Measurements from ENCODE around the gene UQCR11.
A peak's percentile ranks its signal among the peaks of the same experiment; 100 is the strongest.

Gene UQCR11

GRCh38 chr19:1590641-1591397 lies 14.4 kb downstream of the UQCR11 start:
- DNase-seq (ENCODE audit: low spot score): no peak

DNA sequence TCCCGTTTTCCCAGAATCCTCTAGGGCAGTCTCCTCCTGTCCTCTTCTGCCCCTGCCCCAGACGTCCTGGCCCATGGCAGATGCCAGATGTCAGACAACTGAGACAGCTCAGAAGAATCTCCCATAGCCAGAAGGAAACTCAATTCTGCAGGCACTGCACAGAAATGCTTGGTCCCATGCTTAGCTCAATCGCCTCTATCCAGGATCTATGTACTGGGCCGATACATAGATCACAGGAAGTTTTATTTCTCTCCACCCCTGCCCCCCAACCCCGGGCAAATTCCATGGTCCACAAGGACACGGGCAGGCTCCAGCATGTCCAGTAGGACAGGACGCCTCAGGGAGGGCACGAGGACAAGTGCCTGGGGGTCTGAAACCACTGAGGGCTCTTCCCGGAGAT lies 17.4 kb downstream of the UQCR11 start:
- no peak for DNase-seq (ENCODE audit: low spot score)

DNA sequence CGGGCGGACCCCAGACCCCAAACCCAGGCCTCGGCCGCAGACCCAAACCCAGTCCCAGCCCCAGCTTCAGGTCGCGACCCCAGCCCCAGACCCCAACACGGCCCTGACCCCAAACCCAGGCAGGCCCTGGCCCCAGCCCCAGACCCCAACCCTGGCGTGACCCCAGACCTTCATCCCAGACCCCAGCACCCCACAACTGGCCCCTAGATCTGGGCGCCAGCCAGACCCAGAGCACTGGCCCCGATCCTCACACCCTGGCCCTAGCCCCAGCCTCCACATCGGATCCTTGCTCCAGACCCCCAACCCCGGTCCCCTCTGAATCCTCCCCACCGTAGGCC lies 20.1 kb downstream of the UQCR11 start:
- no peak for DNase-seq (ENCODE audit: low spot score)

- no peak for DNase-seq (ENCODE audit: low spot score)
Observed at GRCh38 chr19:1584500-1585242, 20.6 kb downstream of the UQCR11 start.

- no peak for DNase-seq (ENCODE audit: low spot score)
Observed at GRCh38 chr19:1582201-1582600, 23.1 kb downstream of the UQCR11 start.

DNA sequence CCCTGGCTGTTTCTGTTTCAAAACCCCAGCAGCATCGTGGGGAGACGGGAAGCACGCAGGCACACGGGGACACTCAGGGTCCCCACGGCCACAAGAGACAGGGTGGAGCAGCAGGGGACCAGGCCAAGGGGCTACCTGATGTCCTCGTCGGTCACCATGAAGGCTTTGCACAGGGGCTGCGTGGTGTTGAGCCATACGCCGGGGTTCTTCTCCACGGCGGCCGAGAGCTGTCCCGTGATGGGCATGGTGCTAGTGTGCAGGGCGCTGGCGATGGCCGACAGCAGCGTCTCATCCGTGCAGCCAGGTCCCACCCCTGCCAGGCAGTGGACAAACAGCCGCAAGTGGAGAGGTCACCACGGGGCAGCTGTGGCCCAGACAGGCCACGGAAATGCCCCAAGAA lies 24.3 kb downstream of the UQCR11 start:
- DNase-seq (ENCODE audit: low spot score): no peak

DNA sequence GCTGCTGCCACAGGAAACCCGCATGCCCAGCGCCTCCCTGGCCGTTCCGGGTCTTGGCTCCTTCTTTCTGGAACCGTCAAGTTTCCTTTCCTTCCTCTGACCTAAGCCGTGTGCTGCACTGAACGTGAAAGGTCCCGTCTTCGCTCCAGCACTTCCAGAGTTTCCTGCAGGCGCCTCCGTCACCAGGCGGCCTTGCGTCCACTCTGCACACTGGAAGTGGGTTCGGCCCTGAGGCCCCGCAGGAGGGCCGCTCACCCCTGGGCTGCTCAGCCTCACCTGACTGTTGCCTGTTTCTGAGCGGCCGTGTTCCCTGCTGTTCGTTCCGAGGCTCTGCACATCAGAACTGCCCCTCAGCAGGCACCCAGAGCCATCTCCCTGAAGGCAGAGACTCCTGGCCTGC lies 24.9 kb downstream of the UQCR11 start:
- no peak for DNase-seq (ENCODE audit: low spot score)

DNA sequence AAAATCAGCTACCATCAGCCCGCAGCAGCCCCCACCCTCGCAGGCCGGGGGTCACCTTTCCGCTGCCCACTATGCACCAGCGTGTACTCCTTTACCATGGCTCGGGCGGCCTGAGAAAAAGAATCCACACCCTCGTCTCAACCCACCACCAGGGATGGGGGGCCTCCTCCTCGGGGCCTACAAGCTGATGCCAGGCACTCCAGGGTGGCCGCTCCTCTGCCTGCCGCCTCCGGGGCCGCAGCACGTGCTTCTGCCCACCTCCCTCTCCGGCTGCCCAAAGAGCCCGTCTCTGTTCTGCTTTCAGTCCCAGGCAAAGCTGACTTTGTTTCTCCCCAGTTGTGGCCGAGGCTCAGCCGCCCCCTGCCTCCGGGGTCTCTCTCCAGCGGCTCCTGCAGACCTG lies 26.0 kb downstream of the UQCR11 start:
- no peak for DNase-seq (ENCODE audit: low spot score)

DNA sequence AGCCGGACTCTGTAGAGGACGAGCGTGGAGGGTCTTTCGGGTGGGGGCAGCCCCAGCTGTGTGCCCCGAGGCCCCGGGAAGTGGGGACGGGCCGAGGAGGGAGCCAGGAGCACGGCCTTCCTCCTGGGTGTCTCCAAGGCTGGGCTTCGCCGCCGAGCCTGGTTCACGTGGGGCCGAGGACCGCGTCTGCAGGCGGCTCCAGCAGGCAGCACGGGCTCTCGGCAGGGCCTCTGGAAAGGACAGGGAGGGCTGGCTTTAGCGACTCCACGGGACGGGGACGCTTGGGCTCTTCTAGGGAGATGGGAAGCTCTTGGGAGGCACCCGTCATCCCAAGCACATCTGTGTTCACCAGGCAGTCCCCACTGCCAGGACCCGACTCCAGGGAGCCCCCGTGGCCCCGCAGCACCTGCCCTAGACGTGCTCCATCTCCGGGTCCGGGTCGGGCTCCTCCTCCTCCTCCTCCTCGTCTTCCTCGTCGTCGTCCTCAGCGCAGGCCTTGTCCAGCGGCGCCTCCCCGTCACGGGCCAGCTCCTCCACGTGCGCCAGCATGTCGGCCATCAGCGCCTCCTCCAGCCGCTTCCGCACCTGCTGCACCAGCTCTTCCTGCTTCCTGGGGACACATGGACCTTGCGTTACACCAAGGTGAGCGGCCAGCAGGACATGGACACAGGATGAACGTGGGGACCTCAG lies 27.2 kb downstream of the UQCR11 start:
- DNase-seq (ENCODE audit: low spot score): no peak

DNA sequence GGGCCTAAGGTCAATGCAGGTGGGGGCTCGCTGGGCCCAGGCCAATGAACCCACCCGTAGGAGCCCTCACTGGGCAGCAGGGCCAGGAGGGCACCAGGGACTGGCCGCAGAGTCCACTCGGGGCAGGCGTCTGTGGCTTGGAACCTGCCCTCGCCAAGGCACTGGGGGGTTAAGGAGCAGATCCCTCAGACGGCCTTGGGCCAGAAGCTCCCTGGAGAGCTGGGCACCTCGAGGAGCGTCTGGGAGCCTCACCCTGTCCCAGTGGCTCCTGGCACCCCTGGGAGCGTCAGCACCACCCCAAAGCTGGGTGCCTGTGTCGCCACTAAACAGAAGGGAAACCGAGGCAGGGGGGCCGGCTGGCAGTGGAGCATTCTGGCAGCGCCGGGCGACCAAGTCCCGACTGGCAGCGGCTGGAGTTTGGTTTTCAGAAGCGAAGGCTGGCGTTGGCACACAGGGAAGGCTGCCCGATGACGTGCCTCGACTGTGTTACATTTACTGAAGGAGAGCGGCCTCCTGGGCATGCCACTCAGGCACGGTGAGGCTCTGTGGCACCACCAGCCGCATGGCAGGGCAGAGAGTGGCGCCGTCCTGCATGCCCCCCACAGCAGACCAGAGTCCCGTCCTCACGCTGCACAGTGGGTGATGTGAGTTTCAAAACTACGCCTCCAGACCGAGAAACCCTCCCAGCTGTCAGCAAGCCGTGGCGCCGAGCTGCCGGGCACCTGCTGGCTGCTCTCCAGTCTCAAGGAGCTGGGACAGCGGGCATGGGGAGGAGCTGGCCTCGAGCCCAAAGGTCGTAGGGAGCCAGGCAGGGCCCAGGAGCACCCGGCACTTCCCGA lies 28.0 kb downstream of the UQCR11 start:
- no peak for DNase-seq (ENCODE audit: low spot score)

DNA sequence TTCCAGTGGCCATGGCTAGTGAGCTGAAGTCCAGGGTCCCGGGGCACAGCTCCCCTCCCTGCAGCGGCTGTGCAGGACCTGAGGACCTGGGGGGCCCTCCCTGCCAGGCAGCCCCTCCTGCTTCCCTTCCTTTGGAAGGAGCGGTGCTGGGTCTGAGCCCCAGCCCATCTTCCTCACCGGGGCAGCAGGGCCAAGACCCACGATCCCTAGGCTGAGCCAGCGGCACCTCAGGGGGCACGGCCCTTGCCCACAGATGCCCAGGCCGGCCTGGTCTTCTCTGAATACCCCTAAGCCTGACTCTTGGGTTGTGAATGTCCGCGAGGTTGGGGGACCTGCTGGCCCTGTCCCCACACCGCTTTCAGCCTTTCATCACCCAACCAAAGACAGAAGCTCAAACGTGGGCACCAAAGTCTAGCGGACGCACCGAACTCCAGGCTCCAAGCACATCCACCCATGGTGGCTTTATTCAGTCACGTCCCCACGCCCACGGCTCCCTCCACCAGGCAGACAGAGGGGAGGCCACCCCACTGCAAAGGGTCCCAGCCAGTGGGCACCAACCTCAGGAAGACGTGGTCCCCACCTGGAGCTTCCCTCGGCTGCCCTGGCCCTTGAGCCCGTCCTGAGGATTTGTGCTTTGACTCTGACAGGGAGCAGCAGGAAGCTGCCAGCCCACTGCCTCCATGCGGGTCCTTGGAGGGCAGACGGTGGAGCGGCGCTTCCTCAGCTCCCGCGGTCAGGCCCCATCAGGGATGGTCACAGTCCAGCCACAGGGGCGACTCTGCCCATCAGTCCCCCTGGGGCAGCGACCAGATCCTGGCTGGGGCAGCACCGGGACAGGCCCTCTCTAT lies 28.8 kb downstream of the UQCR11 start:
- no peak for DNase-seq (ENCODE audit: low spot score)

DNA sequence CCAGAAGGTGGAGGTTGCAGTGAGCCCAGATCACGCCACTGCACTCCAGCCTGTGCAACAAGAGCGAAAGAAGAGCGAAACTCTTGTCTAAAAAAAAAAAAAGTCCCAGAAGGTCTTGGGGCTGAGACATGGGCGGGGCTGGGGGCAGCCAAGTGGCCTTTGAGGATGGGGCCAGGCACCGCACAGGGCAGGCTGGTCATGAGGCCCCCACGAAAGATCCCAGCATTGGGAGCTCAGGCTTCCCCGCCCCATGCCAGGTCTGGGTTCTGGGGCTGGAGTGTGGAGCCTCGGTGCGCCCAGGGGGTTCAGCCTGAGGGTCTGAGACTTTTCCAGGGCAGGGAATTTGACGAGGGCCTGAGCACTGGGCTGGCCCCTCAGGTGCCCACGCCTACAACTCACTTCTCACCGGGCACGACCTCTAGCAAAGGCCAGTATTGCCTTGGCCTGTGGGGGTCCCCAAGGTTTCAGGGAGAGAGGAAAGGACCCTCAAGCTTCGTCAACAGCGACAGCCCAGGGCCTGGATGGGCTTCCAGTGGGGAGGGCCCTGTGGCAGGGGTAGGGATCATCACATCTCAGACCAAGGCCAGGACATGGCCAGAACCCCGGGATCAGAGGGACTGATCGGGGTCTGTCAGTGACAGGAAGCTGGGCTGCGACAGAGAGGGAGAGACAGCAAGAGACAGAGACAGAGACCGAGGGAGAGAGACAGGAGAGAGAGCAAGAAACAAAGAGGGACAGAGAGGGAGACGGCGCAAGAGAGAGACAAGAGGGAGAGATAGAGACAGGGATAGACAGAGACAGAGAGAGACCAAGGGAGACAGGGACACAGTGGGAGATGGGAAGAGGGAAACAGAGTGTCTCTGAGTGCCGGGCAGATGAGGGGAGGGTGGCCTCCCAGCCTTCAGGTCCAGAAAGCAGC lies 29.7 kb downstream of the UQCR11 start:
- no peak for DNase-seq (ENCODE audit: low spot score)

- DNase-seq (ENCODE audit: low spot score): no peak
Observed at GRCh38 chr19:1574354-1575136, 30.7 kb downstream of the UQCR11 start.

DNA sequence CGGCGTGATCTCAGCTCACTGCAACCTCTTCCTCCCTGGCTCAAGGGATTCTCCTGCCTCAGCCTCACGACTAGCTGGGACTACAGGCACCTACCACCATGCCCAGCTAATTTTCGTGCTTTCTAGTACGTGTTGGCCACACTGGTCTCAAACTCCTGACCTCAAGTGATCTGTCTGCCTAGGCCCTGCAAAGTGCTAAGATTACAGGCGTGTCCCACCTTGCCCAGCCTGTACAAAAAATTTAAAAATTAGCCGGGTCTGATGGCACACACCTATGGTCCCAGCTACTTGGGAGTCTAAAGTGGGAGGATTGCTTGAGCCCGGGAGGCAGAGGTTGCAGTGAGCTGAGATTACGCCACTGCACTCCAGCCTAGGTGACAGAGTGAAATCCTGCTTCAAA lies 32.5 kb downstream of the UQCR11 start:
- no peak for DNase-seq (ENCODE audit: low spot score)

DNA sequence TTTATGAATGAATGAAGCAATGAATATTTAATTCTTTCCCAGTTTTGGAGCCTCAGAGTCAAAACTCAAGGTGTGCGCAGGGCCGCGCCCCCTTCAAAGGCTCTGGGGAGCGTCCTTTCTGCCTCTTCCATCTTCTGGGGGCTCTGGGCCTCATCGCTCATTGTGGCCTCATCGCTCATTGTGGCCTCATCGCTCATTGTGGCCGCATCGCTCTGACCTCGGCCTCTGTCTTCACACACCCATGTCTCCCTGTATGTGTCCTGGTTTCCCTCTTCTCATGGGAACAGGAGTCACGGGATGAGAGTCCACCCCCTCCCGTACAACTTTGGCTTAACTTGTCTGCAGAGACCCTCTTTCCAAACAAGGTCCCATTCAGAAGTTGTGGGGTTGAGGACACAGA lies 33.9 kb downstream of the UQCR11 start:
- DNase-seq (ENCODE audit: low spot score): no peak

- no peak for DNase-seq (ENCODE audit: low spot score)
Observed at GRCh38 chr19:1570836-1571235, 34.4 kb downstream of the UQCR11 start.

DNA sequence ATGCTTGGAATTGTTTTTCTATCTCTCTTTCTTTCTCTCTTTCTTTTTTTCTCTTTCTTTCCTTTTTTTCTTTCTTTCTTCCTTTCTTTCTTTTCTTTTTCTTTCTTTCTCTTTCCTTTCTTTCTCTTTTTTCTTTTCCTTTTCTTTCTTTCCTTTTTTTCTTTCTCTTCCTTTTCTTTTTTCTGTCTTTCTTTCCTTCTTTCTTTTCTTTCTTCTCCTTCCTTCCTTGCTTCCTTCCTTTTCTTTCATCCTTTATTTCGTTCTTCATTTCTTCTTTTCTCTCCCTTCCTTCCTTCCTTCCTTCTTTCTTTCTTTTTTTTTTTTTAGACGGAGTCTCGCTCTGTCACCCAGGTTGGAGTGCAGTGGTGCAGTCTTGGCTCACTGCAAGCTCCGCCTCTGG lies 35.3 kb downstream of the UQCR11 start:
- no peak for DNase-seq (ENCODE audit: low spot score)

GRCh38 chr19:1568320-1569019 lies 36.8 kb downstream of the UQCR11 start, which contains the start of gene MEX3D:
TSS of gene MEX3D (minus strand) at chr19:1568325. CDS start at chr19:1568058, 267 bp downstream.
- peak; percentile 100 for DNase-seq (ENCODE audit: low spot score)

GRCh38 chr19:1567848-1568227 lies 37.4 kb downstream of the UQCR11 start:
- DNase-seq (ENCODE audit: low spot score): no peak
